GM12872 (cell line): ENCODE results near the gene HSD17B2.

ENCODE experiments used
- CTCF ChIP-seq: IDR thresholded peaks from 3 replicates; pipeline ENCODE4 v1.5.1; 2011; ENCODE audit warnings: low read depth, mild to moderate bottlenecking, low read length, moderate library complexity; ENCODE audit not compliant: insufficient read depth

The HSD17B2 gene

GRCh38 chr16:82020051-82020450 lies 15.0 kb upstream of the HSD17B2 start:
- TF ChIP-seq CTCF = no peak

GRCh38 chr16:82023206-82023605 lies 11.8 kb upstream of the HSD17B2 start:
- no peak for TF ChIP-seq CTCF

GRCh38 chr16:82024316-82024715 lies 10.7 kb upstream of the HSD17B2 start:
- no peak for TF ChIP-seq CTCF

GRCh38 chr16:82024883-82025282 lies 10.2 kb upstream of the HSD17B2 start:
- TF ChIP-seq CTCF = no peak

GRCh38 chr16:82027629-82028064 lies 7.4 kb upstream of the HSD17B2 start:
- TF ChIP-seq CTCF = no peak

GRCh38 chr16:82031116-82032084 lies 3.7 kb upstream of the HSD17B2 start:
- TF ChIP-seq CTCF = peak; percentile 36; the same call in 2 of the 3 replicates

- TF ChIP-seq CTCF = no peak
Measured at GRCh38 chr16:82033006-82033405, 2.0 kb upstream of the HSD17B2 start.
